HCT116 (cell line): ENCODE results near the gene TPST1. TPM values are rescaled to one million over a fixed set of nuclear protein-coding genes. Genes with fewer than 3 reads are reported as not detected.

ENCODE experiments used
- ATAC-seq: fragments of 200-7000 bp; cut with Tn5 transposase; 2 replicates; pipeline ENCODE4 v1.9.1; 2020; ENCODE audit warnings: mild to moderate bottlenecking, moderate library complexity
- BruUV-seq: library from RNA; stranded (reverse); fragments of 400-500 nt; replicated peaks from 2 replicates; lab custom pipeline; 2021; lab: Mats Ljungman, UMichigan
- CTCF ChIA-PET: fragments of 300-600 bp; sonication (Branson Sonifier 250); formaldehyde crosslinking; loops from one replicate; lab custom pipeline; 2021; ENCODE audit warnings: antibody characterized with exemption; lab: Charles Lee
- POLR2A ChIA-PET: fragments of 300-600, 350-600 bp; sonication (Branson Sonifier 250); formaldehyde crosslinking; loops from one replicate; lab custom pipeline; 2021; ENCODE audit warnings: antibody characterized with exemption; lab: Charles Lee
- RAD21 ChIA-PET, 2 experiments: fragments of 300-600 bp; sonication (Branson Sonifier 250); formaldehyde crosslinking; loops; one replicate each; lab custom pipeline; 2023; ENCODE audit warnings: low total read pairs in 2 of 2; ENCODE audit not compliant: uncharacterized antibody in 2 of 2, unreplicated experiment in 2 of 2, low non-redundant PET in 1 of 2; lab: Charles Lee
- DNase-seq: peaks from one replicate; pipeline ENCODE4 v3.0.0-alpha.2; 2010; ENCODE audit warnings: low read depth, low spot score
- H2AFZ ChIP-seq: fragments of 200-600 bp; shearing (Covaris generic), sonication (generic); 2 replicates; pipeline ENCODE4 v1.6.1; 2017; ENCODE audit warnings: low read depth, mixed run types, mixed read lengths, antibody characterized with exemption, low read length; ENCODE audit not compliant: poor library complexity, severe bottlenecking
- H3K27ac ChIP-seq: 2 replicates; pipeline ENCODE4 v1.5.1; 2012; ENCODE audit warnings: low read depth, low read length
- H3K27me3 ChIP-seq: fragments of 200-600 bp; sonication (generic); 2 replicates; pipeline ENCODE4 v1.6.1; 2016; ENCODE audit warnings: mixed run types, low read length, mixed read lengths; ENCODE audit not compliant: insufficient read depth
- H3K36me3 ChIP-seq, 2 experiments: fragments of 200-500 bp in 1 of 2; fragments of 200-600 bp in 1 of 2; sonication (Bioruptor generic) in 1 of 2; sonication (generic) in 1 of 2; 2 replicates each; pipeline versions ENCODE4 v1.5.1 to v1.6.1; 2014 to 2016; ENCODE audit warnings: low read length in 2 of 2, inconsistent platforms in 1 of 2, mixed read lengths in 1 of 2, mixed run types in 1 of 2; ENCODE audit not compliant: insufficient read depth in 2 of 2, control insufficient read depth in 1 of 2
- H3K4me1 ChIP-seq, 2 experiments: fragments of 200-600 bp in 1 of 2; sonication (generic) in 1 of 2; 2 replicates each; pipeline versions ENCODE4 v1.5.1 to v1.6.1; 2012 to 2017; ENCODE audit warnings: low read length in 2 of 2, inconsistent platforms in 1 of 2, mild to moderate bottlenecking in 1 of 2, mixed read lengths in 1 of 2, mixed run types in 1 of 2, moderate library complexity in 1 of 2; ENCODE audit not compliant: insufficient read depth in 2 of 2, control insufficient read depth in 1 of 2
- H3K4me2 ChIP-seq: fragments of 200-600 bp; sonication (generic); 2 replicates; pipeline ENCODE4 v1.6.1; 2017; ENCODE audit warnings: mixed run types, low read length, mixed read lengths
- H3K4me3 ChIP-seq, 2 experiments: fragments of 200-600 bp in 1 of 2; sonication (generic) in 1 of 2; replicated peaks in 1 of 2; 2 replicates each; pipeline ENCODE4 v1.5.1; 2011 to 2016; ENCODE audit warnings: low read length in 2 of 2, control low read depth in 1 of 2, low read depth in 1 of 2, mild to moderate bottlenecking in 1 of 2, mixed read lengths in 1 of 2, mixed run types in 1 of 2
- H3K79me2 ChIP-seq: fragments of 200-600 bp; sonication (generic); 2 replicates; pipeline ENCODE4 v1.6.1; 2017; ENCODE audit warnings: mild to moderate bottlenecking, mixed run types, low read length, moderate library complexity, mixed read lengths; ENCODE audit not compliant: insufficient read depth
- H3K9ac ChIP-seq: fragments of 200-600 bp; sonication (generic); 2 replicates; pipeline ENCODE4 v1.6.1; 2016; ENCODE audit warnings: low read length, mixed read lengths
- H3K9me2 ChIP-seq: fragments of 200-600 bp; sonication (generic), shearing (Covaris generic); 2 replicates; pipeline ENCODE4 v1.6.1; 2017; ENCODE audit warnings: mixed run types, mild to moderate bottlenecking, moderate library complexity; ENCODE audit not compliant: insufficient read depth
- H3K9me3 ChIP-seq, 2 experiments: fragments of 200-500 bp in 1 of 2; fragments of 200-600 bp in 1 of 2; sonication (Bioruptor generic) in 1 of 2; sonication (generic) in 1 of 2; 2 replicates each; pipeline ENCODE4 v1.6.1; 2014 to 2017; ENCODE audit warnings: low read length in 2 of 2, mixed read lengths in 2 of 2, inconsistent platforms in 1 of 2, low read depth in 1 of 2, mild to moderate bottlenecking in 1 of 2, mixed run types in 1 of 2, moderate library complexity in 1 of 2; ENCODE audit not compliant: control insufficient read depth in 1 of 2, insufficient read depth in 1 of 2
- H4K20me1 ChIP-seq: fragments of 200-600 bp; sonication (generic), shearing (Covaris generic); 2 replicates; pipeline ENCODE4 v1.6.1; 2017; ENCODE audit warnings: mixed run types, mild to moderate bottlenecking, moderate library complexity; ENCODE audit not compliant: insufficient read depth
- ELF1 ChIP-seq: IDR thresholded peaks from 2 replicates; pipeline ENCODE4 v1.6.1; 2012; ENCODE audit warnings: low read depth, borderline replicate concordance
- EZH2phosphoT487 ChIP-seq: fragments of 200-600 bp; IDR thresholded peaks from 2 replicates; pipeline ENCODE4 v1.6.1; 2018; ENCODE audit warnings: antibody characterized with exemption, borderline replicate concordance
- intact Hi-C: fragments of 100-400 bp; cut with micrococcal nuclease; formaldehyde crosslinking; loops from 2 replicates; pipeline ENCODE4 v1.10.0; 2022
- total RNA-seq: library from RNA; stranded (reverse); gene quantifications from one replicate; pipeline ENCODE4 v1.2.1, GENCODE V29; 2021; ENCODE audit not compliant: unreplicated experiment
- TF ChIP-seq, protein P1 (sequence below): IDR thresholded peaks from 2 replicates; pipeline ENCODE4 v1.6.1; 2011; ENCODE audit warnings: mild to moderate bottlenecking, low read length, moderate library complexity; ENCODE audit not compliant: insufficient replicate concordance; ENCODE audit errors: extremely low read depth

Gene TPST1
- total RNA-seq, 1 experiment from 2014 or later, result 11.4 TPM

DNA sequence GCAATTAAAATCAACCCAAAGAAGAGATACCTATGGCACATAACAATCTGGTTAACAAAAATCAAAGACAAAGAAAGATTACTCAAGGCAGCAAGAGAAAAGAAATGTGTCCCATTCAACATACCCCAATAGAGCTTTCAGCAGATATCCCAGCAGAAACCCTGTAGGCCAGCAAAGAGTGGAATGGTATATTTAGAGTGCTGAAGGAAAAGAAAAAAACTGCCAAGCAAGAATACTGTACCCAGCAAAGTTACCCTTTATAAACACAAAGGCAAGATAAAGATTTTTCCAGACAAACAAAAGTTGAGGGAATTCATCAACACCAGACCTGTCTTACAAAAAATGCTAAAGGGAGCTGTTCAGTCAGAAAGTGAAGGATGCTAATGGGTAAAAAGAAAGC, 131.6 kb downstream of the TPST1 start:
- RAD21 ChIA-PET, result no interaction called here
- Histone ChIP-seq H2AFZ (no peak overlapping the region), H3K9me2 (no peaks in the 10 kb centered on the region), H3K27ac (no peak overlapping the region), H3K9me3 (no peaks in the 10 kb centered on the region), H3K79me2 (no peaks in the 10 kb centered on the region), H3K27me3 (no peaks in the 10 kb centered on the region), H4K20me1 (no peaks in the 10 kb centered on the region), H3K9ac (no peak overlapping the region), H3K36me3 (no peaks in the 10 kb centered on the region), H3K4me3 (no peak overlapping the region), H3K4me2 (no peak overlapping the region), H3K4me1 (no peaks in the 10 kb centered on the region)
- CTCF ChIA-PET, result no interaction called here
- ATAC-seq, result no peak
- BruUV-seq, result no TSS peak
- no peak for TF ChIP-seq EZH2phosphoT487
- TF ChIP-seq, protein P1, sequence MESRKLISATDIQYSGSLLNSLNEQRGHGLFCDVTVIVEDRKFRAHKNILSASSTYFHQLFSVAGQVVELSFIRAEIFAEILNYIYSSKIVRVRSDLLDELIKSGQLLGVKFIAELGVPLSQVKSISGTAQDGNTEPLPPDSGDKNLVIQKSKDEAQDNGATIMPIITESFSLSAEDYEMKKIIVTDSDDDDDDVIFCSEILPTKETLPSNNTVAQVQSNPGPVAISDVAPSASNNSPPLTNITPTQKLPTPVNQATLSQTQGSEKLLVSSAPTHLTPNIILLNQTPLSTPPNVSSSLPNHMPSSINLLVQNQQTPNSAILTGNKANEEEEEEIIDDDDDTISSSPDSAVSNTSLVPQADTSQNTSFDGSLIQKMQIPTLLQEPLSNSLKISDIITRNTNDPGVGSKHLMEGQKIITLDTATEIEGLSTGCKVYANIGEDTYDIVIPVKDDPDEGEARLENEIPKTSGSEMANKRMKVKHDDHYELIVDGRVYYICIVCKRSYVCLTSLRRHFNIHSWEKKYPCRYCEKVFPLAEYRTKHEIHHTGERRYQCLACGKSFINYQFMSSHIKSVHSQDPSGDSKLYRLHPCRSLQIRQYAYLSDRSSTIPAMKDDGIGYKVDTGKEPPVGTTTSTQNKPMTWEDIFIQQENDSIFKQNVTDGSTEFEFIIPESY, result no peak
- no peak for DNase-seq
- POLR2A ChIA-PET, result no interaction called here
- intact Hi-C loops, result no loop called here

DNA sequence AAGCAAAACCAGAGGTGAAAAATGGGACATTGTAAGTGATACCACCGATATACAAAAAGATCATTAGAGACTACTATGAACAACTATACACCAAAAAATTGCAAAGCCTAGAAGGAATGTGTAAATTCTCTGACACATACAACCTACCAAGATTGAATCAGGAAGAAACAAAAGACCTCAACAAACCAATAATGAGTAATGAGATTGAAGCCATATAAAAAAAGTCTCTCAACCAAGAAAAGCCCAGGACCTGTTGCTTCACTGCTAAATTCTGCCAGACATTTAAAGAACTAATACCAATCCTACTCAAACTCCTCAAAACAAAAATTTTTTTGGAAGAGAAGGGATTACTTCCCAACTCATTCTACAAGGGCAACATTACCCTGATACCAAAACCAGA, 134.0 kb downstream of the TPST1 start:
- POLR2A ChIA-PET, result no interaction called here
- no peaks in the 10 kb centered on the region for H3K4me1 ChIP-seq
- H3K9me2 ChIP-seq, result no peaks in the 10 kb centered on the region
- H3K36me3 ChIP-seq, result no peaks in the 10 kb centered on the region
- RAD21 ChIA-PET, result no interaction called here
- no peak overlapping the region for H3K9ac ChIP-seq
- TF ChIP-seq ELF1, result no peak
- TF ChIP-seq, protein P1, result no peak
- H3K27ac ChIP-seq, result no peak overlapping the region
- BruUV-seq, result no TSS peak
- H3K9me3 ChIP-seq, result no peaks in the 10 kb centered on the region
- H3K4me3 ChIP-seq, result no peak overlapping the region
- ATAC-seq (no peak), DNase-seq (no peak)
- H2AFZ ChIP-seq, result no peak overlapping the region
- H3K27me3 ChIP-seq, result no peaks in the 10 kb centered on the region
- intact Hi-C loops, result no loop called here
- H3K79me2 ChIP-seq, result no peaks in the 10 kb centered on the region
- H4K20me1 ChIP-seq, result no peaks in the 10 kb centered on the region
- CTCF ChIA-PET, result no interaction called here
- H3K4me2 ChIP-seq, result no peak overlapping the region
